OCI-M1 (cell line): Measurements from ENCODE around the gene HJURP.

Experiments used
- DNase-seq: peaks from one replicate; lab custom pipeline; 2025; lab: John Stamatoyannopoulos, UW

Gene HJURP

GRCh38 chr2:233814056-233814835, 40.1 kb downstream of the HJURP start:
- DNase-seq = no peak

GRCh38 chr2:233813236-233814055, 40.9 kb downstream of the HJURP start:
- DNase-seq = no peak

GRCh38 chr2:233811732-233812131, 42.6 kb downstream of the HJURP start:
- no peak for DNase-seq

- DNase-seq = no peak
Observed at GRCh38 chr2:233811087-233811486, 43.2 kb downstream of the HJURP start.

- DNase-seq = no peak
Observed at GRCh38 chr2:233810385-233810784, 44.0 kb downstream of the HJURP start.

GRCh38 chr2:233807966-233808935, 46.1 kb downstream of the HJURP start:
- no peak for DNase-seq

GRCh38 chr2:233807215-233807865, 47.0 kb downstream of the HJURP start:
- no peak for DNase-seq

GRCh38 chr2:233803994-233804393, 50.3 kb downstream of the HJURP start:
- DNase-seq = no peak

- no peak for DNase-seq
Observed at GRCh38 chr2:233803292-233803911, 50.9 kb downstream of the HJURP start.

- no peak for DNase-seq
Observed at GRCh38 chr2:233802132-233802815, 52.1 kb downstream of the HJURP start.

GRCh38 chr2:233801357-233802131, 52.8 kb downstream of the HJURP start:
- peak; percentile 9 for DNase-seq

GRCh38 chr2:233800208-233800607, 54.1 kb downstream of the HJURP start:
- DNase-seq = no peak

- DNase-seq = no peak
Observed at GRCh38 chr2:233799716-233800115, 54.6 kb downstream of the HJURP start.

- DNase-seq = no peak
Observed at GRCh38 chr2:233799087-233799665, 55.2 kb downstream of the HJURP start.

- DNase-seq = no peak
Observed at GRCh38 chr2:233798335-233799086, 55.8 kb downstream of the HJURP start.

- no peak for DNase-seq
Observed at GRCh38 chr2:233796254-233796653, 58.1 kb downstream of the HJURP start.

GRCh38 chr2:233795735-233796171, 58.6 kb downstream of the HJURP start:
- DNase-seq = no peak

GRCh38 chr2:233794128-233794658, 60.1 kb downstream of the HJURP start:
- DNase-seq = no peak
